Panc1 (cell line): ENCODE measurements around the gene KLF6. TPM values are rescaled to one million over a fixed set of nuclear protein-coding genes. Genes with fewer than 3 reads are reported as not detected.

Source experiments
- ATAC-seq: fragments of 200-7000 bp; cut with Tn5 transposase; 2 replicates; pipeline ENCODE4 v1.9.1; 2020; ENCODE audit warnings: mild to moderate bottlenecking, moderate library complexity
- BruUV-seq: library from RNA; stranded (reverse); fragments of 400-500 nt; replicated peaks from 2 replicates; lab custom pipeline; 2021; lab: Mats Ljungman, UMichigan
- CTCF ChIA-PET: fragments of 300-600 bp; sonication (Branson Sonifier 250); formaldehyde crosslinking; loops from one replicate; lab custom pipeline; 2022; ENCODE audit warnings: antibody characterized with exemption; lab: Charles Lee
- POLR2A ChIA-PET: fragments of 300-600 bp; sonication (Branson Sonifier 250); formaldehyde crosslinking; loops from one replicate; lab custom pipeline; 2022; ENCODE audit warnings: antibody characterized with exemption; lab: Charles Lee
- DNase-seq: peaks from one replicate; pipeline ENCODE4 v3.0.0-alpha.2; 2010; ENCODE audit warnings: low read depth, low spot score
- H3K27ac ChIP-seq: 2 replicates; pipeline ENCODE4 v1.5.1; 2011; ENCODE audit warnings: mild to moderate bottlenecking, low read length, inconsistent platforms
- H3K27me3 ChIP-seq: fragments of 200-500 bp; sonication (Bioruptor generic); 2 replicates; pipeline ENCODE4 v1.6.0; 2014; ENCODE audit warnings: low read length, inconsistent platforms; ENCODE audit not compliant: control insufficient read depth, insufficient read depth
- H3K36me3 ChIP-seq: fragments of 200-500 bp; sonication (Bioruptor generic); 2 replicates; pipeline ENCODE4 v1.5.1; 2014; ENCODE audit warnings: inconsistent platforms, mild to moderate bottlenecking, low read length, moderate library complexity; ENCODE audit not compliant: control insufficient read depth, insufficient read depth
- H3K4me1 ChIP-seq: 2 replicates; pipeline ENCODE4 v1.5.1; 2011; ENCODE audit warnings: inconsistent platforms, mild to moderate bottlenecking, low read length, moderate library complexity; ENCODE audit not compliant: control insufficient read depth, insufficient read depth
- H3K4me3 ChIP-seq, 2 experiments: 2 replicates each; pipeline ENCODE4 v1.5.1; 2011 to 2012; ENCODE audit warnings: low read depth in 2 of 2, low read length in 2 of 2, mild to moderate bottlenecking in 2 of 2, inconsistent platforms in 1 of 2, moderate library complexity in 1 of 2
- H3K9me3 ChIP-seq: fragments of 200-500 bp; sonication (Bioruptor generic); 2 replicates; pipeline ENCODE4 v1.5.1; 2014; ENCODE audit warnings: low read depth, mild to moderate bottlenecking, inconsistent platforms, low read length, moderate library complexity; ENCODE audit not compliant: control insufficient read depth, insufficient read depth
- CTCF ChIP-seq: fragments of 450-650 bp; IDR thresholded peaks from 2 replicates; pipeline ENCODE4 v1.5.1; 2017; ENCODE audit warnings: mild to moderate bottlenecking
- POLR2AphosphoS5 ChIP-seq: IDR thresholded peaks from 2 replicates; pipeline ENCODE4 v1.6.1; 2012; ENCODE audit warnings: mild to moderate bottlenecking, low read depth, low read length, moderate library complexity
- REST ChIP-seq, 2 experiments: IDR thresholded peaks; 2 replicates each; pipeline ENCODE4 v1.6.1; 2011 to 2012; ENCODE audit warnings: low read depth in 2 of 2, control low read depth in 1 of 2, low read length in 1 of 2, mild to moderate bottlenecking in 1 of 2, moderate library complexity in 1 of 2; ENCODE audit not compliant: insufficient read depth in 1 of 2
- SIN3A ChIP-seq: IDR thresholded peaks from 2 replicates; pipeline ENCODE4 v1.6.1; 2012; ENCODE audit warnings: low read depth, mild to moderate bottlenecking, low read length, moderate library complexity, borderline replicate concordance; ENCODE audit not compliant: insufficient read depth
- TCF7L2 ChIP-seq: IDR thresholded peaks from 2 replicates; pipeline ENCODE4 v1.6.1; 2011; ENCODE audit warnings: mild to moderate bottlenecking, low read depth, low read length, inconsistent platforms
- in situ Hi-C: cut with HindIII; loops from 2 replicates; pipeline ENCODE4 v1.10.0; 2016; ENCODE audit warnings: low sequenced_read_pairs, low pct_unique_long_range_greater_than_20kb
- intact Hi-C: fragments of 100-400 bp; cut with micrococcal nuclease; formaldehyde crosslinking; loops from one replicate; pipeline ENCODE4 v1.10.0; 2022; ENCODE audit not compliant: unreplicated experiment
- total RNA-seq: library from RNA; stranded (reverse); gene quantifications from one replicate; pipeline ENCODE4 v1.2.1, GENCODE V29; 2021; ENCODE audit not compliant: unreplicated experiment

The KLF6 gene
- total RNA-seq, 1 experiment from 2014 or later, result 177 TPM

- H3K27ac ChIP-seq, result peak overlapping the region; percentile 69; the same call in 1 of the 2 replicates
- POLR2A ChIA-PET, result no interaction called here
- no peaks in the 10 kb centered on the region for H3K36me3 ChIP-seq
- no TSS peak for BruUV-seq
- no peak for ATAC-seq
- no peaks in the 10 kb centered on the region for H3K9me3 ChIP-seq
- no peak overlapping the region for H3K4me3 ChIP-seq
- intact Hi-C loops, result no loop called here
- no peak for DNase-seq
- in situ Hi-C loops, result no loop called here
- no peaks in the 10 kb centered on the region for H3K27me3 ChIP-seq
- H3K4me1 ChIP-seq, result peaks cover 32% of the 10 kb centered on the region
- TF ChIP-seq REST (IDR thresholded peaks at IDR 0.05; ENCODE audit: insufficient read depth in 1 of 2, low read depth in 2 of 2, low read length in 1 of 2), result no peak
- no peak for TF ChIP-seq CTCF
- no peak for TF ChIP-seq SIN3A
- TF ChIP-seq TCF7L2, result no peak
- TF ChIP-seq POLR2AphosphoS5, result no peak
- CTCF ChIA-PET, result no interaction called here
These were observed 15.5 kb downstream of the KLF6 start for GRCh38 chr10:3769556-3769955.

- Histone ChIP-seq H3K27me3 (no peaks in the 10 kb centered on the region), H3K4me3 (no peak overlapping the region), H3K4me1 (peaks cover 50% of the 10 kb centered on the region), H3K36me3 (no peaks in the 10 kb centered on the region), H3K9me3 (no peaks in the 10 kb centered on the region), H3K27ac (peak overlapping the region; percentile 89)
- ChIA-PET POLR2A (no interaction called here), CTCF (no interaction called here)
- in situ Hi-C loops, result no loop called here
- BruUV-seq, result no TSS peak
- ATAC-seq (no peak), DNase-seq (no peak)
- TF ChIP-seq SIN3A, result no peak
- intact Hi-C loops, result no loop called here
These were observed 18.8 kb downstream of the KLF6 start for GRCh38 chr10:3766046-3766756.

GRCh38 chr10:3765146-3765545 is 19.9 kb downstream of the KLF6 start:
- no peaks in the 10 kb centered on the region for H3K9me3 ChIP-seq
- intact Hi-C loops (no loop called here), in situ Hi-C loops (no loop called here)
- BruUV-seq, result no TSS peak
- no peaks in the 10 kb centered on the region for H3K27me3 ChIP-seq
- H3K4me3 ChIP-seq, result 0 out of 4 replicates have a peak overlapping the region, but pooled peaks of 1 of the 2 experiments have one; percentile 6
- no peaks in the 10 kb centered on the region for H3K36me3 ChIP-seq
- CTCF ChIA-PET, result no interaction called here
- POLR2A ChIA-PET, result no interaction called here
- H3K4me1 ChIP-seq, result peaks cover 50% of the 10 kb centered on the region
- DNase-seq (no peak), ATAC-seq (no peak)
- TF ChIP-seq TCF7L2, result no peak
- TF ChIP-seq SIN3A, result no peak
- no peak for TF ChIP-seq CTCF
- no peak for TF ChIP-seq REST (IDR thresholded peaks at IDR 0.05; ENCODE audit: insufficient read depth in 1 of 2, low read depth in 2 of 2, low read length in 1 of 2)
- no peak for TF ChIP-seq POLR2AphosphoS5
- H3K27ac ChIP-seq, result peak overlapping the region; percentile 89
